GM18520 (cell line): ENCODE results near the gene TBC1D4.

Experiments
- ATAC-seq: cut with Tn5 transposase; IDR thresholded peaks from one replicate; pipeline ENCODE4 v1.9.1; 2021; ENCODE audit not compliant: unreplicated experiment

Gene TBC1D4

DNA sequence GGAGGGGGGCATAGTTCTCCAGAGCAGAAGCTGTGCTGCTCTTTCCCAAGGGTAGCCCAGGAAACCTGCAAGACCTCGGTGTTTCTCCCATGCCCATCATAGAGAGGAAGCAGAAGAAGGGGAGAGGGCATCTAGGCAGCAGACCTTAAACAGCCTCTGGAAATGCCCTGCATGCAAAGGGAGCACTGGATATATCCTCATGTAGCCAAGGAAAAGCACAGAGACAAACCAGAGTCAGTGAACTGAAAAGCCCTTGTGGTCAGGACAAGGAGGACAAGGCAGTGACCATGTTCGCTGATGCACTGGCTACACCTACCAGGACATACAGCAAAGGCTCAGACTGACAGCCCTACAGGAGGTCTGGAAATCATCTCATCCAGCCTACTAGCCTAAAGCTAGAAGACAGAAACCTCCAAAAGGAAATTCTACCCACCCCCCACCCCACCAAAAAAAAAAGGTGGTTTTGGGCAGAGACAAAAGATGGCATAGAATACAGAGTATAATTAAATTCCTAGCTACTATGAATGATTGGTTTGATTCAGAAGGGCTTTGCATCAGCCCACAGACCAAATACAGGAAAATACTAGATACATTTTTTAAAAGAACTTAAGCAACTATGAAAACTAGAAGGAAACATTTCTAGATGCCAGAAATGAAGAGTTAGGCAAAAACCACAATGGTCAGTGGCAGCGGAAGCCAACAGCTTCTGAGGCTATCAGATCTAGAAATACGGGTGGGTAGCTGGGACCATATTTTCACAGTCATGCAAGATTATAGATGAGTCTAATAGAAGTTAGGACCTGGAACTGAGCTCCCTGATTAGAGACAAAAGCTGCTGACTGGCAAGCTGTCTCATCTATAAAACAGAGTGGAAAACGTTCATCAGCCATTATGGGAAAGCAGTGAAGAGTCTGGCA is 4.4 kb upstream of the TBC1D4 start:
- no peak for ATAC-seq

GRCh38 chr13:75485286-75486062 is 3.5 kb upstream of the TBC1D4 start:
- no peak for ATAC-seq

DNA sequence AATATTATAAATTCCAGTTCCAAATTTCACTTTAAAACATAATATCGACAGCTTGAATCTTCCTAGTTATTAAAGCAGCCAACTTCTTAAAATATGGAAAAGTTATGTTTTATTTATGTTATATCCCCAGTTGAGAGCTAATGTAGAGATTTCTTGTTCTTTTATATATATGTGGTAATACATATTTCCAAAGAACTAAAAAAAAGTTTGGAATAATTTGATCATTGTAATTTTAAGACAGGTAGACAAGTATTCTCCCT is 781 bp upstream of the TBC1D4 start:
- no peak for ATAC-seq

DNA sequence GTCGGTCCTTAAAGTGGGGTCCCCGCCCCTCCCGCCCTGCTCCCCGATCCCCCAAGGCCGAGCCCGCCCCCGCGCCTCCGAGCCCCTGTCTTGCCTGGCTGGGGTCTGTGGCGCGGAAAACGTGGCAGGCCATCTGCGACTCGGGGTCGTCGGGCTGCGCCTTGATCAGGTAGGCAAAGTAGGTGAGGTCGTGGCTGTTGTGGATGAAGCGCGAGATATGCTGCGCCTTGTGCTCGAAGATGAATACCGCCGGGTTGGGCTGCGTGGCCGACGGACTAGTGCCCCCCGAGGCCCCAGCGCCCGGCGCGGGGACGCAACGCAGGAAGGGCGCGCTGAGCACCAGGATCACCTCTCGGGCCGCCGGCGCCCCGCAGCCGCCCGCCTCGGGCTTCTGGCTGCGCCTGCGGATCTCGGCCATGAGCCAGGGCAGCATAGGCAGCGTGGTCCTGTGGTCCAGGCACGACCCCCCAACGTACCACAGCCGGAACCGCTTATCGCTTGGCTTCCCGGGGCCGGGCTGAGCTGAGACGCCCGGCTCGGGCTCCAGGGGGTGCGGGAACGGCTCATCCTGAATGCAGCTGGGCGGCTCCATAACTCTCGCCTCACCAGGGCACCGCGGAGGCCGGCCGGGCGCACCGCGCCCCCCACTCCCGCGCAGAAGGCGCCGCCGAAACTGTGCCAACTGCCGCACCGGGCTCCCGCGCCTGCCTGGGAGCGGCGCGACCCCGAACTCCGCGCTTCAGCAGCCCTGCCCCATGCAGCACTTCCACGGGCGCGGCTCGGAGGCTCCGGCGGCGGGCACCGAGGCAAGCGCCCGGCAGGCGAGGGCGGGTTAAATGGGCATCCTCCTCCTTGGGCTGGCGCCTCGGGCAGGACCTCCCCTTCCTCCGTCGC is 546 bp downstream of the TBC1D4 start:
- peak; percentile 24 for ATAC-seq

DNA sequence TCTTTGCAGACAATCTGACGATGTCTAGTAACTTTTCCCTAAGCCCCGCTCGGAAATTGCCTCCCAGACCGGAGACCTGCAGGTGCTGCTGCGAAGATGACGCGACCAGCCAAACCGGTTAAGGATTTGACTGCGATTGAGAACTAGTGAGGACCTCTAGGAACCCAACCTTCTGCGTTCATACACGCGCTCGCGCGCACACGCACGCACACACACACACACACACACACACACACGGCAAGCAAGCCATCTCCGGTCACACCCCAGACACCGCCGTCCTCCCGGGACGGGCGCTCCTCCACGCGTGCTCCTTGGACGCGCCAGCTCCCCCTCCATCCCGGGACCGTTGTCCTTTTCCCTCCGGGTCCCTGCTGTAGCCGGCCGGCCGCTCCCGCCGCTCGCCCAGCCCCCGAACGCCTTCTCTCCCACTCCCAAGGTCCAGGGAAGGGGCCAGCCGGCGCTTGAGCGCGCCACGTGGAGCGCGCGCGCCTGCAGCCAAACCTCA is 1.2 kb downstream of the TBC1D4 start:
- ATAC-seq = no peak

DNA sequence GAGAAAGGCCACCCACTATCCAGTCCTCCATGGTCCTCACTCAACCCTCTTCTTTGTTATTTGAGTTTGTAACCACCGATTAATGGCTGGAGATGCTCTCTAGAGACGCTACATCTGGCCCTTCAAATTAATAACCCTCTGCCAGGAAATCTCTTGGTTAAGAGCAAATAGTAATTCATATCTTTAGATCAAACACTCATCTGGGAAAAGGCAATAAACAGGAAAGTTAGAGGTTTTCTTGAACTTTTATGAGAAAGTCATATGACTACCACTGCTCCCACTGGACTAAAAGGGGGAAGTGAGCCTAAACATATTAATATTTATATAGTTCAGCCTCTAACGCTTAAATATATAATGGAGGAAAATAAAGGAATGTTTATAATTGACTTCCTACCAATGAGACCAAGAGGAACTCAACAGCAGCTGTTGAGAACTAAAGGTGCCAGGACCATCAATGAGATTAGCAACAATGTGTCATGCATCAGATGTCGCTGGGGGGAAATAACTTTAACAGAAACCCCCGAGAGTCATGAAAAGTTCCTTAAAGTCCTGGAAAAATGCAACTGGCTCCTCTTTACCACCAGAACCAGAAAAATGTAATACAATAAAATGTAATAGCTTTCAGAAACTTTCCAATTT is 2.7 kb downstream of the TBC1D4 start:
- no peak for ATAC-seq

DNA sequence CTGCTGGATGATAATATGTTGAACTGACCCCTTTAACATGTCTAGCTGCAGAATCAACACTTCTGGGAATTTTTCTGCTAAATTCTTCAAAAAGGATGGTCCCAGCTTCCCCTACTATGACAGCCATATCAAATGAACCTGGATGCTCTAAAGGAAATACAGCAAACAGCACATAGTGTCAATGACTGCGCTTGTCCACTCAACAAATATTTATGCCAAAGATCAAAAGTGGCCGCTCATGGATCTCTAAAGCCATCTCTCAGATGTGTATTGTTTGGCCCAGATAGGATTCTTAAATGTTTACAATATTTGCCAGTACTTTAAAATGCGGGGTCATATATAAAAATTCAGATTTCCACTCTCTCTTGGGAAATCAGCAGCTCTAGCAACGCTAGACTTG is 3.3 kb downstream of the TBC1D4 start:
- ATAC-seq = no peak

- no peak for ATAC-seq
Observed at GRCh38 chr13:75474956-75475355, 7.0 kb downstream of the TBC1D4 start.

- ATAC-seq = no peak
Observed at GRCh38 chr13:75473468-75473867, 8.5 kb downstream of the TBC1D4 start.

- no peak for ATAC-seq
Observed at GRCh38 chr13:75470676-75471075, 11.3 kb downstream of the TBC1D4 start.

DNA sequence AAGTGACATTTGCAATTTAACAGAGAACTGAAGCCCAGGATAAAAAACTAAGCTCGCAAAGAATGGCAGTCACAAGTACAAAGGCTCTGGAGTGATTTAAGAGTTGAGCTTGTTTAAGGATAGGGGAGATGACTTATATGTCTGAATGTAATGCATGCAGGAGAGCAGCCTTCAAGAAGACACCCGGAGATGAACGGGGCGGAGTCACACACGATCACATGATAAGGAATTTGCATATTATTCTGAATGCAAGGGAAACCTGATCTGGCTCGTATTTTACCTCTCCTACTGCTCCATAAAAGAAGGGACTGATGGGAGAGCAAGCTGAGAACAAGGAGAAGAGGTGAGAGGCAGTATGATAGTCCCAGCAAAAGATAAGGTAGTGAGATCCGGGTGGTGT is 12.9 kb downstream of the TBC1D4 start:
- no peak for ATAC-seq

DNA sequence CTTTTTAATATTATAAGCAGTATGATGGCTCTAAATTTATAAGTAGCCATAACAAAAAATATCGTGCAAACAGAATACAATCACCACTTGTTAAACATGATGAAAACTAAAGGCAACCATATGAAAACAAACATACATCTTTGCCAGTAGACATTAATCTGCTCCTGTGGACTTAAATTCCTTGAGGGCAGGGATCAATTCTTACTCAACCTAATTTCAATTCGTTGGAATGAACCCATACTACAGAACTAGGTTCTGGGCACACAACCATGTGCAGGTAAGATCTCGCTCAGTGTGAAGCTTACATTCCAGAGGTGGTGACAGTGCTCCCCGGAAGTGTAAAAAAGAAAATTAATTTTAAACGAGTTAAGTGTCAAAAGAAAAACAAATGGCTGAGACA is 13.4 kb downstream of the TBC1D4 start:
- ATAC-seq = no peak

DNA sequence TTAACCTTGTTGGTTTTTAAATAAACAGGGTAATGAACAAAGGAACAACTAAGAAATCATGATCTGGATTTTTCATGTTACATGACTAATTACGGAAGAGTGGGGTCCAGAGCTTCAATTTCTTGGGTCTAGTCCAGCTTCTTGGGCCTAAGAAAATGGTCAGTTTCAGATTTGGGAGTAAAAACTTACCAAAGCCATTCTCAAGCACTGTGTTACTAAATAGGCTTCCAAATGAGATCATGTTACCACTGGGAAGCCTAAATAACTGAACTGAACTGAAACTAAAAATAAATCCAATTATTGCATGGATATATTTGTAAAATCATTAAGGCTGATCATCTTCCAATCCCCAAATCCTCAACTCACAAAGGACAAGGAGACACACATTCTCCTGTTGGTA is 13.9 kb downstream of the TBC1D4 start:
- ATAC-seq = no peak

DNA sequence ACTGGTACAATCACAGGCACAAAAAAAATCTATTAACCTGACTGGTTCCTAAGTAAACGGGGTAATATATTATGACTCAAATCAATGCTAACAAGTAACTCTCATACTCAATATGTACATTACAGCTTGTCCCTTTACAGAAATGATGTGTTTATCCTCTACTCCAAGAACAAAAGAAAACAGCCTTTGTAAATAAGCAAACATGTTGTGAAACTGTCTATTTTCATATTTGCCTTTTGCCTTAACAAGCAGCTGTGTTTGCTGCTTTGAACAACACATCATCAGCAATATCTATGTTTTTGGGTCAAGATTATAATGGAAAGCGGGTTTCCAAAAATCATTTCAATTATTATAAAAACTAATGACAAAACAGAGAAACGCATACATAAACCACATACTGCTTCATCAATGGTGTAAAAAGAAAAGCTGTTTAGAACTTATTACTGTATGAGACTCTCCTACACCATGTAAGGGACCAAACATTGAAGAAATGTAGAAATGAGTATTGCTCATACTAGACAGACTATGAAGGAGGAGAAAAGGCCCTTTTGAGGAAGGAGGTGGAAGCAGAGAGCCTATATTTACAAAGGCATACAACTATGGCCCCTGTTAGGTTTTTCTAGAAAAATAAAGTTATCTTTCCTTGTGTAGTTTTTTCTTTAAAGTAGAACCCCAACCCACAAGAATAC is 14.8 kb downstream of the TBC1D4 start:
- peak; percentile 60 for ATAC-seq

DNA sequence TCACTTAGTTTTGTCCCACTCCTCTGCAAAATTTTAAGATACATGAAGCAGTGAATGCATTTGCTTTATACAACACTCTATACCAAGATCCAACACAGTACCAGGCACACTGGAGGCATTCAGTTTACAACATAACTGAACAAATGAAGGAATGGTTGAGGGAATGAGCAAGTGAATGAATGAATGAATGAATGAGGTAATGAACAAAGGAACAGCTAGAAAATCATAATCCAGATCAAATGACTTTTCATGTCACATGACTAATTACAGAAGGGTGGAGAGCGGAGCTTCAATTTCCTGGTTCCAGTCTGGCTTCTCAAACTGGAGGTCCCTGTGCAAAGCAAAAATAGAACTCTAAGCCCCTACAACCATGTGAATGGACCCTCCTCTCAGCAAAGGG is 16.7 kb downstream of the TBC1D4 start:
- no peak for ATAC-seq

DNA sequence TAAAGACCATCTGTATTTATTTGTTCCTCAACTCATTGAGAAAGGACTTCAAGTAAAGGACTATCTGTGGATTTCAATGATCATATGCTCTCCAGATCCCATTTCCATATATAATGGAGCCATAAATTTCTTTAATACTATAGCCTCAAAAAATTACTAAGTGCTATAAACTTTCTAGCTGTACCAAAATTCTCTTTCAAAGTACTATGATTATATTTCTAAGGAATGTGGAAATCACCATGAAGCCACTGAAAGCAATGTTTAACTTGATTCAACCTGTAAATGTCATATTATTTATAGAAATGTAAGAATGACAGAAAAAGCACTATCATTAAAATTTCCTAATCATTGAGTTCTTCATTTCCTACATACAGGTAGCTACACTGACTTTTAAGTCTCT is 20.7 kb downstream of the TBC1D4 start:
- ATAC-seq = no peak

- no peak for ATAC-seq
Observed at GRCh38 chr13:75460644-75461043, 21.3 kb downstream of the TBC1D4 start.

- peak; percentile 96 for ATAC-seq
Observed at GRCh38 chr13:75458696-75459422, 23.1 kb downstream of the TBC1D4 start.

DNA sequence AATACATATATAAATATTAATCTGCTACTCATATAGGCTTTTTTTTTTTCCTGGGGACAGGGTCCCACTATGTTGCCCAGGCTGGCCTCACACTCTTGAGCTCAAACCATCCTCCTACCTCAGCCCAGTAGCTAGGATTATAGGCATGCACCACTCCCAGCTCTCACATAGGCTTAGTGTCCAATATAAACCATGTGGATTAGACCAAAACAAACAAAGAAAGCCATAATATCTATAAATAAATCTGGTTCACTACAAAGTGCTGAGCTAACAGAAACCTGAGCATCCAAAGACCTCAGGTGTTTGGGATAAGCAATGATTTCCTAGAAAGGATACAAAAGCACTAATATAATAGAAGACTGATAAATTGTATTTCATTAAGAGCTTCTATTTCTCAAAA is 26.0 kb downstream of the TBC1D4 start:
- no peak for ATAC-seq

DNA sequence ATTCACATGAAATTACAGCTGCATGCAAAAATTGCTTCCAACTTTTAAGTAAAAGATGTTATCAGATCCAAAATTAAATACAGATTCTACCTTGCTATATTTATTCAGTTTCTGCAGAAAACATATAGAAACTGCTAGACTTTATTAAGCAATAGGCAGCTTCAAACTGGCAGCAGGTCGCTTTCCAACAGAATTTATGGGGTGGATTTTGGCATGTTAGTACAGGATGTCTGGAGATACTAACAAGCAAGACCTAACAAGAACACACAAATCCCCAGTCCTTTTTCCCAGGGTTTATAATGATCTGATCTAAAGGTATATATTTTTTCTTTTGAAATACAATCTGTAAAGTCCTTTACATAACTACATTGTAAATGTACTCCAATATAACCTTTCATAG is 27.5 kb downstream of the TBC1D4 start:
- no peak for ATAC-seq
